KMS-11 (cell line): ENCODE data around the gene RP2.
A peak's percentile ranks its signal among the peaks of the same experiment; 100 is the strongest.

Source experiments
- H2AFZ ChIP-seq: fragments of 200-600 bp; sonication (generic); 2 replicates; pipeline ENCODE4 v1.6.1; 2016; ENCODE audit warnings: antibody characterized with exemption, mixed run types, low read depth
- H3K27ac ChIP-seq: fragments of 200-600 bp; sonication (generic); 2 replicates; pipeline ENCODE4 v1.6.1; 2016; ENCODE audit warnings: mild to moderate bottlenecking, mixed run types
- H3K27me3 ChIP-seq: fragments of 200-600 bp; sonication (generic); 2 replicates; pipeline ENCODE4 v1.6.1; 2017; ENCODE audit warnings: mild to moderate bottlenecking, low read depth, mixed run types, moderate library complexity; ENCODE audit not compliant: insufficient read depth
- H3K36me3 ChIP-seq: fragments of 200-600 bp; sonication (generic); 2 replicates; pipeline ENCODE4 v1.6.1; 2017; ENCODE audit warnings: mild to moderate bottlenecking, mixed run types; ENCODE audit not compliant: insufficient read depth
- H3K4me1 ChIP-seq: fragments of 200-600 bp; sonication (generic); 2 replicates; pipeline ENCODE4 v1.6.1; 2016; ENCODE audit warnings: mild to moderate bottlenecking, low read depth, mixed run types; ENCODE audit not compliant: poor library complexity, severe bottlenecking
- H3K4me2 ChIP-seq: fragments of 200-600 bp; sonication (generic); 2 replicates; pipeline ENCODE4 v1.7.0; 2016; ENCODE audit warnings: mild to moderate bottlenecking, mixed run types
- H3K4me3 ChIP-seq: fragments of 200-600 bp; sonication (generic); IDR thresholded peaks from 2 replicates; pipeline ENCODE4 v1.6.1; 2017; ENCODE audit warnings: low read depth, low read length, mixed read lengths; ENCODE audit not compliant: insufficient read depth
- H3K79me2 ChIP-seq: fragments of 200-600 bp; sonication (generic); 2 replicates; pipeline ENCODE4 v1.6.1; 2016; ENCODE audit warnings: low read depth, mixed run types; ENCODE audit not compliant: insufficient read depth
- H3K9ac ChIP-seq: fragments of 200-600 bp; sonication (generic); 2 replicates; pipeline ENCODE4 v1.6.1; 2016; ENCODE audit warnings: mild to moderate bottlenecking, mixed run types
- H4K20me1 ChIP-seq: fragments of 200-600 bp; sonication (generic); 2 replicates; pipeline ENCODE4 v1.6.1; 2016; ENCODE audit warnings: mild to moderate bottlenecking, mixed run types; ENCODE audit not compliant: insufficient read depth
- CTCF ChIP-seq: fragments of 200-600 bp; sonication (generic); conservative IDR thresholded peaks from 2 replicates; pipeline ENCODE4 v1.6.1; 2017; ENCODE audit warnings: low read depth, mild to moderate bottlenecking, antibody characterized with exemption, low read length, moderate library complexity, mixed read lengths

The RP2 gene

DNA sequence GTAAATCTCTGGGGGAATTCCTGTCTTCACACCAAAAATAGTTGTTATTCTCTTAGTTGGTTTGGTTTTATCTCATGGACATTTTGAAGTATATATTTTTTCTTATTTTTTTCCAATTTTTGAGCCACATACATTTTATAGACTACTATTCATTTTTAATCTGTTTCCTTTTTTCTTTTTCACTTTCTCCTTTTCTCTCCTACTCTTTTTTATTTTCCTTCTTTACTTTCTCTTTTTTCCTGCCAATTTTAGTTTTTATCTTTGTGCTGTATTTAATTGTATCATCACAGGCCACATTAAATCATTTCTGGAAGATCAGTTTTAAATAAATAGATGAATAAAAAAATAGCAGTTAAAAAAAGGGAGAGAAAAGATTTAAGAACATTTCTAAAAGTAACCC is 61.4 kb downstream of the RP2 start:
- Histone ChIP-seq H3K27me3 (no peaks in the 10 kb centered on the region), H3K36me3 (no peaks in the 10 kb centered on the region), H3K9ac (no peak overlapping the region), H3K79me2 (no peaks in the 10 kb centered on the region), H3K4me1 (peaks cover 26% of the 10 kb centered on the region), H3K27ac (no peak overlapping the region), H3K4me2 (no peak overlapping the region), H4K20me1 (no peaks in the 10 kb centered on the region), H3K4me3 (no peak overlapping the region), H2AFZ (no peak overlapping the region)
- TF ChIP-seq CTCF = no peak

DNA sequence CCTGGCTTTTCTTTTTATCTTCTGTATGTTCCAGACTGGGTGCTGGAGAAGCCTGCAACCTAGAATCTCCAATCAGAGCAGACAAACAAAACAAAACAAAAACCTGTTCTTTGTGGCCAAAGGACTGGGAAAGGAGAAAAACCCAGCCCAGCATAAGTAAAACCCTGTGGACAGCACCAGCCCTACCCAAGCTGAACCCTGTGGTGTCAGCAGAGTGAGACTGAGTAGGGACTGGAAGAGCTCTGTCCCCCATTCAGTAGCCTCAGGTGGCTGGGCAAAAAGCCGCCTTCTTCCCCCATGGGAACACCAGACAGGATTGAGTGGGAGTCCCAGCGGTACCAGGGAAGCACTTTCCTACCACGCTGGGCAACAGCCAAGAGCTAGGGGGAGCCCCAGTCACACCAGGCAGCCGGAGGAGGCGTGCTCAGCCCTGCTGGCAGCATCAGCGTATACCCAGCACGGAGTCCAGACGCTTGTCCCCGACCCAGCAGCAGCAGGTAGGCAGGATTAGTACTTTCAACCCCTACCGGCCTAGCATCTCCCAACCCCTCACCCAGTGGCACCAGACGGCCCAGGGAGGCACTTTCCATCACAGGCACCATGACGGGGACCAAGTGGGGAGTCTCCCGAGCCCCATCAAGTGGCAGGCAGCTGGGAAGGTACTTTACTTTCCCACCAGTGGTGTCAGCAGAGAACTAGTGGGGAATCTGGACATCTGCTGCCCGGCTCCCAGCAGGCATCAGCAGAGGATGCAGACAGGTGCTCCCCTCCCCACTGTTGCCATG is 66.8 kb downstream of the RP2 start:
- Histone ChIP-seq H3K9ac (no peak overlapping the region), H3K27ac (peak overlapping the region; percentile 16; the same call in 1 of the 2 replicates)

GRCh38 chrX:46904626-46905025 is 67.8 kb downstream of the RP2 start:
- no peak overlapping the region for H3K27ac ChIP-seq
- H3K4me1 ChIP-seq = peaks cover 31% of the 10 kb centered on the region
- no peak overlapping the region for H3K4me3 ChIP-seq
- no peak overlapping the region for H2AFZ ChIP-seq
- H3K79me2 ChIP-seq = no peaks in the 10 kb centered on the region
- H3K27me3 ChIP-seq = no peaks in the 10 kb centered on the region
- H4K20me1 ChIP-seq = no peaks in the 10 kb centered on the region
- no peaks in the 10 kb centered on the region for H3K36me3 ChIP-seq
- no peak for TF ChIP-seq CTCF
- H3K4me2 ChIP-seq = peak overlapping the region; percentile 26; the same call in 1 of the 2 replicates
- no peak overlapping the region for H3K9ac ChIP-seq

More for the DNA sequence above, 66.8 kb downstream of the RP2 start:
- no peaks in the 10 kb centered on the region for H3K27me3 ChIP-seq
- no peaks in the 10 kb centered on the region for H3K79me2 ChIP-seq
- TF ChIP-seq CTCF = peak; percentile 45; the same call in 1 of the 2 replicates
- no peaks in the 10 kb centered on the region for H3K36me3 ChIP-seq
- peak overlapping the region; percentile 26; the same call in 1 of the 2 replicates for H3K4me2 ChIP-seq
- no peak overlapping the region for H3K4me3 ChIP-seq
- peaks cover 31% of the 10 kb centered on the region for H3K4me1 ChIP-seq
- H4K20me1 ChIP-seq = no peaks in the 10 kb centered on the region
- H2AFZ ChIP-seq = peak overlapping the region; percentile 76

GRCh38 chrX:46910415-46910814 is 73.6 kb downstream of the RP2 start:
- H3K4me3 ChIP-seq = no peak overlapping the region
- TF ChIP-seq CTCF = no peak
- no peak overlapping the region for H3K9ac ChIP-seq
- H3K4me2 ChIP-seq = no peak overlapping the region
- no peaks in the 10 kb centered on the region for H4K20me1 ChIP-seq
- peaks cover 9% of the 10 kb centered on the region for H3K4me1 ChIP-seq
- H2AFZ ChIP-seq = no peak overlapping the region
- no peaks in the 10 kb centered on the region for H3K79me2 ChIP-seq
- H3K36me3 ChIP-seq = no peaks in the 10 kb centered on the region
- H3K27ac ChIP-seq = no peak overlapping the region
- no peaks in the 10 kb centered on the region for H3K27me3 ChIP-seq
